ENCODE data around the gene AHCYL2. TPM values are rescaled to one million over a fixed set of nuclear protein-coding genes. Genes with fewer than 3 reads are reported as not detected.
A peak's percentile ranks its signal among the peaks of the same experiment; 100 is the strongest.
"Not testable (repeated sequence)": the region's sequence is repeated elsewhere in the genome, so short reads cannot be mapped to it uniquely, and the experiment has no call there.

The AHCYL2 gene
- total and polyA plus RNA-seq, 7 experiments from 2014 or later, result 8.6 to 22.2 (median 20.1) TPM

DNA sequence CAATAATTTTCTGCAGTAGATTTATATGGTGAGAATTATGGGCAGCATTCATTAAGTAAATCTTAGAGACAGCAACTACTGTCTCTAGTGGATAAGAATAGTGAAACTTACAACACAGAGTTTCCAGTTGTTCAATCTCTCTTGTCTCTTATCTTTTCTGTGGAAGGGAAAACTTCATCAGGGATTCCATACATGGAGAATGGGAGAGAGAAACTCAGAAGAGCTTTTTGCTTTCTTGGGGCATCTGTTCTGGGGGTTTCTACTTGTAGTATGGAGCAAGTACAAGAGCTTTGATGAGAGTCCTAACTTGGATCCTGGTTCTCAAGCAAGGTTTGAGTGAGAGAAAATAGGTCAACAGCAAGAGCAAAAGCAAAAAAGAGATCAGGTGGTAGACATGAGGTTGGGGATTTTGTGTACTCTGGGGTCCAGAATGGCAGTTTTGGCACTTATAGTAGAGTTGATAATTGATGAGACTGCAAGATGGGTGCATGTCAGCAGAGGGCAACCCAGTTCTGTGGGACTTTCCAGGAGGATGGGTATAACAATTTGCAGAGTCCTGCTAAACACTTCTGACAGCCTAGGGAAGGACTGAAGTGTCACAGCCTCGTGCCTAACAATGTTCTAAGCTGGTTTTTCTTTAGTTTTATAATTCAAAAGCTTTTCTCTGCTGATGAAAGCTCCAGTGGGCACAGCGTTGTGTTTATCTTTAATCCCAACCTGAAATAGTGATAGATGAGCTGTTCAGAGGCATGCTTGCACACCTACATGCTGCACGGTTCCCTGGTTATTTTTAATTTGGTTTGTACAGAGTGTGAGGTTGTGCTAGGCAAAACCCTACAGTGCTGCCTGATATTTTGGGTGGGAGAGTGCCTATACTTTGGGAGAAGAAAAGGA, 177.4 kb downstream of the AHCYL2 start:
- H3K27me3 ChIP-seq (ENCODE audit: control insufficient read depth in 2 of 2, insufficient read depth in 2 of 2, low read length in 2 of 2), result no peaks in the 10 kb centered on the region
- H3K4me3 ChIP-seq (ENCODE audit: low read length), result no peak overlapping the region
- H3K9me3 ChIP-seq (ENCODE audit: control insufficient read depth in 2 of 3, low read length in 3 of 3), result no peaks in the 10 kb centered on the region
- Mint-ChIP-seq H3K27ac (peak overlapping the region in 1 of 9 donors; percentile 0), H3K9me3 (no peaks in the 10 kb centered on the region), H3K4me3 (no peak overlapping the region), H3K4me1 (peaks cover 0 to 16% (median 0%) of the 10 kb centered on the region in 7 donors), H3K27me3 (no peaks in the 10 kb centered on the region), H3K36me3 (peaks cover 0 to 46% (median 34%) of the 10 kb centered on the region in 5 donors)
- ATAC-seq (no peak), DNase-seq (no peak)
- POLR2A ChIA-PET, result no interaction called here
- H3K4me1 ChIP-seq (ENCODE audit: control insufficient read depth in 2 of 2, insufficient read depth in 2 of 2, low read length in 2 of 2), result no peaks in the 10 kb centered on the region
- H3K36me3 ChIP-seq (ENCODE audit: control insufficient read depth in 2 of 3, insufficient read depth in 3 of 3, low read length in 3 of 3), result peaks cover 0 to 54% (median 0%) of the 10 kb centered on the region in 3 experiments
- H3K27ac ChIP-seq (ENCODE audit: low read depth, low read length), result no peak overlapping the region
- CTCF ChIA-PET, result interaction anchor here (0.6 kb wide), 1 partner anchor 24 kb away, joined by 3 read pairs; no protein-coding TSS in a partner anchor
- intact Hi-C loops (cut with micrococcal nuclease), result loop anchor here in 1 of 2 donors (1.0 to 5.0 kb wide), 2 partner anchors 35 to 70 kb away; no protein-coding TSS in a partner anchor

GRCh38 chr7:129405527-129405926, 180.7 kb downstream of the AHCYL2 start:
- Mint-ChIP-seq H3K4me3 (no peak overlapping the region), H3K36me3 (peaks cover 6 to 70% (median 53%) of the 10 kb centered on the region in 5 donors), H3K9me3 (no peaks in the 10 kb centered on the region), H3K27me3 (no peaks in the 10 kb centered on the region), H3K4me1 (peaks cover 0 to 16% (median 0%) of the 10 kb centered on the region in 7 donors), H3K27ac (no peak overlapping the region)
- no peaks in the 10 kb centered on the region for H3K27me3 ChIP-seq (ENCODE audit: control insufficient read depth in 2 of 2, insufficient read depth in 2 of 2, low read length in 2 of 2)
- CTCF ChIA-PET, result no interaction called here
- DNase-seq (no peak), ATAC-seq (no peak)
- H3K4me3 ChIP-seq (ENCODE audit: low read length), result no peak overlapping the region
- no peaks in the 10 kb centered on the region for H3K4me1 ChIP-seq (ENCODE audit: control insufficient read depth in 2 of 2, insufficient read depth in 2 of 2, low read length in 2 of 2)
- POLR2A ChIA-PET, result no interaction called here
- no peak overlapping the region for H3K27ac ChIP-seq (ENCODE audit: low read depth, low read length)
- peaks cover 0 to 57% (median 0%) of the 10 kb centered on the region in 3 experiments for H3K36me3 ChIP-seq (ENCODE audit: control insufficient read depth in 2 of 3, insufficient read depth in 3 of 3, low read length in 3 of 3)
- intact Hi-C loops (cut with micrococcal nuclease), result no loop called here
- H3K9me3 ChIP-seq (ENCODE audit: control insufficient read depth in 2 of 3, low read length in 3 of 3), result no peaks in the 10 kb centered on the region

DNA sequence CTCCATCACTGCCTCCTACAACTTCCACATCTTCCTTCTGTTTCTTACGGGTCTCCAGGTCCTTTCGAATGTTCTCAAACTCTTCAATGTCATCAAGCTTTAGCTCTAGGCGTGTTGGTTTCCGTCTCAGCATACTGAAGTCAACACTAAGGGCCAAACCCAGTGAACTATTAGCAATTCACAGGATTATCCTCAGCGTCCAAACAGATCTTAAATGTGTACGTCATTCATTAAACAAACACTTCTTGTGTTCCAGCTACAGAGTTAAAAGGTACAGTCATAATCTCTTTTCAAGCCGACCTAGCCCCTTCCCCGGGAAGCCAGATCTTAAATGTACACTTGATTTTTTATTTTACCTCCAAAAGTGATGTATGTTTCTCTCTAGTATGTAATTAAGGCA, 185.4 kb downstream of the AHCYL2 start:
- H3K4me3 ChIP-seq (ENCODE audit: low read length); H3K9me3 Mint-ChIP-seq; H3K27ac Mint-ChIP-seq; H3K27me3 ChIP-seq (ENCODE audit: control insufficient read depth in 2 of 2, insufficient read depth in 2 of 2, low read length in 2 of 2); DNase-seq; POLR2A ChIA-PET; H3K27me3 Mint-ChIP-seq; CTCF ChIA-PET; H3K4me1 Mint-ChIP-seq; intact Hi-C loops (cut with micrococcal nuclease); H3K4me1 ChIP-seq (ENCODE audit: control insufficient read depth in 2 of 2, insufficient read depth in 2 of 2, low read length in 2 of 2); H3K4me3 Mint-ChIP-seq; H3K27ac ChIP-seq (ENCODE audit: low read depth, low read length); H3K9me3 ChIP-seq (ENCODE audit: control insufficient read depth in 2 of 3, low read length in 3 of 3); ATAC-seq: not testable (repeated sequence)
- H3K36me3 Mint-ChIP-seq, result peaks cover 6 to 75% (median 73%) of the 10 kb centered on the region in 5 donors
- H3K36me3 ChIP-seq (ENCODE audit: control insufficient read depth in 2 of 3, insufficient read depth in 3 of 3, low read length in 3 of 3), result peaks cover 0 to 38% (median 0%) of the 10 kb centered on the region in 3 experiments

- CTCF ChIA-PET, result interaction anchor here (0.6 kb wide), 1 partner anchor 180 kb away, joined by 3 read pairs; no protein-coding TSS in a partner anchor
- no peak for ATAC-seq
- Histone ChIP-seq H3K27me3 (ENCODE audit: control insufficient read depth in 2 of 2, insufficient read depth in 2 of 2, low read length in 2 of 2) (no peaks in the 10 kb centered on the region), H3K9me3 (ENCODE audit: control insufficient read depth in 2 of 3, low read length in 3 of 3) (no peaks in the 10 kb centered on the region), H3K4me3 (ENCODE audit: low read length) (no peak overlapping the region), H3K4me1 (ENCODE audit: control insufficient read depth in 2 of 2, insufficient read depth in 2 of 2, low read length in 2 of 2) (no peaks in the 10 kb centered on the region), H3K27ac (ENCODE audit: low read depth, low read length) (no peak overlapping the region), H3K36me3 (ENCODE audit: control insufficient read depth in 2 of 3, insufficient read depth in 3 of 3, low read length in 3 of 3) (peaks cover 0 to 26% (median 0%) of the 10 kb centered on the region in 3 experiments)
- Mint-ChIP-seq H3K4me3 (no peak overlapping the region), H3K4me1 (no peaks in the 10 kb centered on the region), H3K27me3 (no peaks in the 10 kb centered on the region), H3K27ac (no peak overlapping the region), H3K9me3 (peaks cover 0 to 7% (median 2%) of the 10 kb centered on the region in 11 donors), H3K36me3 (peaks cover 6 to 71% (median 60%) of the 10 kb centered on the region in 5 donors)
- intact Hi-C loops (cut with micrococcal nuclease), result no loop called here
- no peak for DNase-seq
- POLR2A ChIA-PET, result no interaction called here
Measured at GRCh38 chr7:129412501-129412900, 187.7 kb downstream of the AHCYL2 start.

DNA sequence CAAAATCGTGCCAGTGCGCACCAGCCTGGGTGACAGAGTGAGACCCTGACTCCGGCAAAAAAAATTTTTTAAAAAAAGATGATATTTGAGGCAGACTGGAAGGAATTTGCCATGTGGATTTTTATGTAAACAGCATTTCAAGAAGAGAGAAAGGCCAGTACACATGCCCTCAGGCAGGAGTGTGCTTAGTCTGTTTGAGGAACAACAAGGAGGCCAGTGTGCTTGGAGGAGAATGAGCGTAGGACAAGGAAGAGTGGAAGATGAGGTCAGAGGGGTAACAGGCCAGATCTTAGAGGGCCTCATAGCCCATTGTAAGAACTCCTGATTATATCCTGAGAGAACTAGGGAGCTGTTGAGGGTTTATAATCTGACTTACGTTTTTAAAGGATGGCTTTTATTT, 192.2 kb downstream of the AHCYL2 start:
- Histone ChIP-seq H3K27me3 (ENCODE audit: control insufficient read depth in 2 of 2, insufficient read depth in 2 of 2, low read length in 2 of 2) (no peaks in the 10 kb centered on the region), H3K4me1 (ENCODE audit: control insufficient read depth in 2 of 2, insufficient read depth in 2 of 2, low read length in 2 of 2) (no peaks in the 10 kb centered on the region), H3K27ac (ENCODE audit: low read depth, low read length) (no peak overlapping the region), H3K4me3 (ENCODE audit: low read length) (no peak overlapping the region), H3K9me3 (ENCODE audit: control insufficient read depth in 2 of 3, low read length in 3 of 3) (no peaks in the 10 kb centered on the region), H3K36me3 (ENCODE audit: control insufficient read depth in 2 of 3, insufficient read depth in 3 of 3, low read length in 3 of 3) (peaks cover 0 to 13% (median 0%) of the 10 kb centered on the region in 3 experiments)
- Mint-ChIP-seq H3K27me3 (no peaks in the 10 kb centered on the region), H3K9me3 (peaks cover 0 to 4% (median 0%) of the 10 kb centered on the region in 11 donors), H3K27ac (peak overlapping the region in 1 of 9 donors; percentile 89), H3K4me3 (no peak overlapping the region), H3K4me1 (no peaks in the 10 kb centered on the region), H3K36me3 (peaks cover 0 to 47% (median 29%) of the 10 kb centered on the region in 5 donors)
- ChIA-PET POLR2A (interaction anchor here (0.7 kb wide), 1 partner anchor 12 kb away, joined by 4 read pairs; no protein-coding TSS in a partner anchor), CTCF (no interaction called here)
- ATAC-seq (no peak), DNase-seq (no peak)
- intact Hi-C loops (cut with micrococcal nuclease), result no loop called here

GRCh38 chr7:129421717-129422250, 197.0 kb downstream of the AHCYL2 start:
- H3K27me3 ChIP-seq (ENCODE audit: control insufficient read depth in 2 of 2, insufficient read depth in 2 of 2, low read length in 2 of 2), result no peaks in the 10 kb centered on the region
- ChIA-PET CTCF (no interaction called here), POLR2A (no interaction called here)
- peaks cover 0 to 22% (median 0%) of the 10 kb centered on the region in 3 experiments for H3K36me3 ChIP-seq (ENCODE audit: control insufficient read depth in 2 of 3, insufficient read depth in 3 of 3, low read length in 3 of 3)
- no peaks in the 10 kb centered on the region for H3K9me3 ChIP-seq (ENCODE audit: control insufficient read depth in 2 of 3, low read length in 3 of 3)
- no peak overlapping the region for H3K4me3 ChIP-seq (ENCODE audit: low read length)
- no peak overlapping the region for H3K27ac Mint-ChIP-seq
- H3K9me3 Mint-ChIP-seq, result no peaks in the 10 kb centered on the region
- no peak for ATAC-seq
- H3K27me3 Mint-ChIP-seq, result no peaks in the 10 kb centered on the region
- peaks cover 0 to 7% (median 3%) of the 10 kb centered on the region in 7 donors for H3K4me1 Mint-ChIP-seq
- no peaks in the 10 kb centered on the region for H3K4me1 ChIP-seq (ENCODE audit: control insufficient read depth in 2 of 2, insufficient read depth in 2 of 2, low read length in 2 of 2)
- no peak overlapping the region for H3K4me3 Mint-ChIP-seq
- peaks cover 4 to 65% (median 24%) of the 10 kb centered on the region in 5 donors for H3K36me3 Mint-ChIP-seq
- DNase-seq, result no peak
- H3K27ac ChIP-seq (ENCODE audit: low read depth, low read length), result no peak overlapping the region
- intact Hi-C loops (cut with micrococcal nuclease), result no loop called here

Measured in naive thymus-derived CD4-positive, alpha-beta T cell (primary cell).